Inferior parietal cortex (tissue), 1 donor: ENCODE data around the gene PPP1R26.
A peak's percentile ranks its signal among the peaks of the same experiment; 100 is the strongest.

Experiments
- DNase-seq: peaks from one replicate; pipeline ENCODE4 v3.0.0-alpha.2; 2016; ENCODE audit errors: extremely low spot score

Gene PPP1R26

GRCh38 chr9:135464181-135464580 is 15.4 kb upstream of the PPP1R26 start:
- DNase-seq, result no peak

DNA sequence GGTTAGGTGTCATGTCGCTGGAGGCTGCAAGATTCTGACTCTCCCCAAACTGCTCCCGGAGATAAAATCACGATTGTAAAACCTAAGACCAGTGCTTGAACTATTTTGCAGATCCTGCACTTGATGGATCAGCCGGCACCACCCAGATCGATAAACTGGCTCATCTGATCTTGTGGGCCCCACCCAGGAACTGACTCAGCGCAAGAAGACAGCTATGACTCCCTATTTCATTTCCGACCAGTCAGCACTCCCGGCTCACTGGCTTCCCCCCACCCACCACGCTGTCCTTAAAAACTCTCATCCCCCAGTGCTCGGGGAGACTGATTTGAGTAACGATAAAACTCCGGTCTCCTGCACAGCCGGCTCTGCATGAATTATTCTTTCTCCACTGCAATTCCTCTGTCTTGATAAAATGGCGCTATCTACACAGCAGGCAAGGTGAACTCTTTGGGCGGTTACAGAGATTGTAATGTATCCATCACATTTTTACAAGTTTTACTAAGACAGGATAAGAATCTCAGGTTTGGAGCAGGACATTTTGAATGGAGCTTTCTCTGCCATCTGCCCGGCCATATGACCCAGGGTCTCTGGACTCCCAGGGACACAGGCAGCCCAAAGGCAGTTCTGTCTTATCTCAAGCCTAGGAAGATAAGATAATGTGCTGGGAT is 10.6 kb upstream of the PPP1R26 start:
- no peak for DNase-seq

DNA sequence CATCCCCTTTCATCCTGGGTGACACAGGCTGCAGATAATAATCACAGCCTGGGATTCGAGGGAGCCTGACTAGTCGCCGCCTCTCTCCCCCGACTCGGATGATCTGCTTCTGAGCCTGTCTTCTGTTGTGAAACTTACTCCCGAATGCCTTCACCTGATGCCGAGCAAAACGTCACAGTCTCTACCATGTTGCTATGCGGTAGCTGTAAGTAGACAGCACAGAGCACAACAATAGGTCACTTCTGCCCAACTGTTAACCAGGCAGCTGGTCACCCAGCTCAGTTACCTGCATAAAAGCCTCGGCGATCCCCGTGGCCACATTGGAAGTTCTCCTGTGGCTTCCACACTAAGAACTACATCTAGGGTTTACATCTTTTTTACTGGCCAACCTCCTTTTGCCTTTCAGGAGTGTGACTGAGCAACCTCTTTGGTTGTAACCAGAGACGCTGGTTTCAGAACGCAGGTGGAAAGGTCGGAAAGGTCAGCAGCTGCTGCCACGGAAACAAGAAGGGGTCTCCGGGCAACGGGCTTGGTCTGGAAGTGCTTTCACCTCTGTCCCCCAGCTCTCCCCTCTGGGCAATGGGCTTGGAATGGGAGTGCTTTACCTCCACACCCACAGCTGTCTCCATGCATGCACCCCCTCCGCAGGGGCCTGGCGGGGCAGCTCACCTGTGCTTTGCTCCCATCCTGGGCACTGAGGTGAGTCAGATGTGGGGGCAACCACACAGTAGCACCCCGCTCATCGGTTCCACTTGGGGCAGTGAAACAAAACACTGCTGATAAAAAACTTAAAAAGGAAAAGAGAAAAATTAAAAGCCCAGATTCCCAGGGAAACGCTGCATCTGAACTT is 7.6 kb upstream of the PPP1R26 start:
- no peak for DNase-seq

GRCh38 chr9:135473972-135474543 is 5.5 kb upstream of the PPP1R26 start:
- no peak for DNase-seq

DNA sequence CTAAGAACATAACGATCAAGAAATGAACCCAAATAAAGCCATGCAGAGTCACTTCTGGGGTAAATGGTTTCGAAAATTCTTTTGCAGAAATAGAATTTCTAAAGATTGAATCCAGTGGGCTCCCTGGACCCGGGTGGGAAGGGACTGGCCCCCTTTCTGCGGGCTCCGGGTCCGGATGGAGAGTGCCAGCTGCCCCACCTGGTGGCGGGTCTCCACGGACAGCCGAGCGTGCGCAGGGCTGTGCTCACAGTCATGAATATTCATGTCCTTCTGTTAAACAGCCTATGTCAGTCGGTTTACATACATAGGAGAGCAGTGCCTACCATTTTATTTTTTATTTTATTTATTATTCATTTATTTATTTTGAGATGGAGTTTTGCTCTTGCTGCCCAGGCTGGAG is 4.7 kb upstream of the PPP1R26 start:
- DNase-seq, result peak; percentile 55

- DNase-seq, result no peak
Measured at GRCh38 chr9:135476561-135477355, 2.8 kb upstream of the PPP1R26 start.

DNA sequence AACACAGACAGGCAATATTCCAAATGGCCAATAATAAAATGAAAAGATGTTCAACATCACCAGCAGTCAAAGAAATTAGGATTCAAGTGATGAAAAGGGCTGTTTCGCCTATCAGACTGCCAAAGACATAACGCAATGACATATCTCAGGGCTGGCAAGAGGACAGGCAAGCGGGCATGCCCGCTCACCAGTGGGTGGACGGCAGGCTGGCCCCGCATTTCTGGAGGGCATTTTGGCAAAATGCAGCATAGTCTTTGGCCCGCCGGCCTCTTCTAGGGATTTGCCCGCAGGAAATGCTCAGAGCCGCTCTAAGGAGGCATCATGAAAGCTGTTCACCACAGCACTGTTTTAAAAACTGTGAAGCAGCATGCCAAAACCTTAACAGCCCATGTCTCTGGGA is 1.4 kb upstream of the PPP1R26 start:
- DNase-seq, result no peak

DNA sequence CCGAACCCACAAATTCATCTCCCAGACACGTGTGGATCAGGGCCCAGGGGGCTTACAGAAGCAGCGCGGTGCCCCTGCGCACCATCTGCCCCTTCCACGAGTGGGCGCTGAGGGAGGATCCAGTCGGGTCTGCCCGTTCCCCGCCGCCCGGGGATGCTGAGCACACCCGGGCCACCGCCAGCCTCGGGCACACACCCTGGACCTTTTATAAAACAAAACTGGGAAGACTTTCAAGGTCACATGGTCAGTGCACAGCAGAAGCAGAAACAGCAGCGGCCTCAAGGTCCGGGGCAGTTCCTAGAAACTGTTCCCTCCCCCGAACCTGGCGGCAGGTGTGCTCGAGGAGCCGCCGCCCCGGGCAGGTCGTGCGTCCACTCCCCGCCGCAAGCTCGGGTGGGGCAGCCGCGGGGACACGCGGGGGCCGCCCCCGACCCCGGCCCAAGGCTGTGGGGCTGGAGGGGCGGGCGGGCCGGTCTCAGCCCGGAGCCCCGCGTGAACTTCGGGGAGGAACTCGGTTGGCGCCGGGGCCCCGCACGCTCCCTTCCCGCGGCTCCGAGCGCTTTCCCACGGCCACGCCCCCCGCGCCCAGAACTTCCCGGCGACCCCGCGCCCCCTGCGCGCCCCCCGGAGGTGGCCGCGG is 633 bp upstream of the PPP1R26 start:
- peak; percentile 35 for DNase-seq

DNA sequence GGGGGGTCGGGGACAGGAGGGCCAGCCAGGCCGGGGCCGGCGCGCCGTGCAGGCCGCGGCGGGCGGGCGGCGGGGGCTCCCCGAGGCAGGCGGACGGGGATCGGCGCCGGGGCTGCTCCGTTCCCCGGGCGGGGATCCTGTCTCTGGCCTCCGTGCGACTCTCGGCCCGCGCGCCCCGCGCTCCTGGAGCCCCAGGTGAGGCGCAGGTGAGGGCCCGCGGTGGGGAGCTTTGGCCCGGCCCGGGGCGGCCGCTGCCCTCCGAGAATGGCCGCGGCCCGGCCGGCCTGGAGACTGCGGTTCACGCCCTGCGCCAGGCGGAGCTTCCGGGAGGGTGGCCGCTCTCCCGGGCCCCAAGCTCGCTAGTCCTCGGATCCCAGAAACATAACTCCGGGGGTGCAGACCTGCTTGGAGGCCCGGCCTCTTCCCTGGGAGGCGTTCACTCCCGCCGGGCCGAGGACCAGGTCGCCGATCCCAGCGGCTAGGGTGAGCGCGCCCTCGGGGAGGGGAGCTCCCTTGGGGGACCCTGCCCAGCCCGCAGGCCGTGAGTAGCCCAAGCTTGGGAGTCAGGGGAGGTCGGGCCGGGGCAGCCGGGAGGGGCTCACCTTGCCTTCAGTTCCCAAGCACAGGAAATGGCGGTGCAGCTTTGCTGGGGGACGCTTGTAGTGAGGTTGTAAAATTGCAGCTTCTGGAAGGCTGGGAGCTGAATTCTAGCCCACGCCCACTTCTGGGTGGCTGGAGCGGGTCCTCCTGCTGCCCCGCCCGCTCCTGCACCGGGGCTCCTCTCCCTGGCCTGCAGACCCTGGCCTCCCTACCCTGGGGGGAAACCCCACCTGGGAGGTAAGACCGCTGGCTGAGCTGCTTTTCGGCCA is 723 bp downstream of the PPP1R26 start:
- no peak for DNase-seq

- DNase-seq, result no peak
Measured at GRCh38 chr9:135480940-135481310, 1.3 kb downstream of the PPP1R26 start.

DNA sequence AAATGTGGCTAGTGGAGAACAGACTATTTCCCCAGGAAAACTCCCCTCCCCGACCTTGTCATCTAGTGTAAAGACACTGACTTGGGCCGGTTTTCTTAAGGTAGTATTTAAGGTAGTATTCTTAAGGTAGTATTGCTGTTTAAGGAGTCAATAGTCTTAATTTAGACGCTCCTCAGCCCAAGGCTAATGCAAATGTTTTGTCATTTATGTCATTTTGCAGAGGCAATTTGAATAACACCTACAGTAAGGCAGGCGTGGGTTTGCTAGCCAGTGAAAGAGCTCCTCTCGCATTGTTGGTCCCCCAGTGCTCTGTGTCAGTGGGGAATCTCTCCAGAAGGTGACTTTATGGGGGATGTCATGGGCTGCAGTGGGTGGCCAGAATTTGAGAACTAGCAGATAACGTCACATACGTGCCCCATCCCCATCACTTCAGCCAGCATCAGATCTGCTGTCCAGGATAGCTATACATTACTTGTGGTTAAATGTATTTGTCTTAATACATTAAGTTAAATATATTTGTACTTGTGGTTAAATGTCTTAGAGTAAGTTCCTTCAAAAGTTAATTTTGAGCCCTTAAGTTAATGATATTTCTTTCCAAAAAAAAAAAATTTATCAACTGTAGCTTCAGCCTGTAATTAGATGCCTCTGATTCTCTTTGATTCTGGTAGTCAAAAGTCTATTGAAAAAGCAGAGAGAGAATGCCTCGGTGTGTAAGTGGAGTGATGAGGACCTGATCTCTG is 2.6 kb downstream of the PPP1R26 start:
- DNase-seq, result no peak

- no peak for DNase-seq
Measured at GRCh38 chr9:135484460-135485277, 5.1 kb downstream of the PPP1R26 start.

DNA sequence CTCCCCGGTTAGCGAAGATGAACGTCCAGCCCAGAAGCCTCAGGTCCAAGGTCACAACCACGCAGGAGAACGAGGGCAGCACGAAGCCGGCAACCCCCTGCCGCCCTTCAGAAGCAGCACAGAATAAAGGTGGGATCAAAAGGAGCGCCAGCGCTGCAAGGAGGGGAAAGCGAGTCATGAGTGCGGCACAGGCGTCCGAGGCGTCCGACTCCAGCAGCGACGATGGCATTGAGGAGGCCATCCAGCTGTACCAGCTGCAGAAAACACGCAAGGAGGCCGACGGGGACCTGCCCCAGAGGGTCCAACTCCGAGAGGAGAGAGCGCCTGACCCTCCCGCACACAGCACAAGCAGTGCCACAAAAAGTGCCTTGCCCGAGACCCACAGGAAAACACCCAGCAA is 5.8 kb downstream of the PPP1R26 start:
- DNase-seq, result no peak

DNA sequence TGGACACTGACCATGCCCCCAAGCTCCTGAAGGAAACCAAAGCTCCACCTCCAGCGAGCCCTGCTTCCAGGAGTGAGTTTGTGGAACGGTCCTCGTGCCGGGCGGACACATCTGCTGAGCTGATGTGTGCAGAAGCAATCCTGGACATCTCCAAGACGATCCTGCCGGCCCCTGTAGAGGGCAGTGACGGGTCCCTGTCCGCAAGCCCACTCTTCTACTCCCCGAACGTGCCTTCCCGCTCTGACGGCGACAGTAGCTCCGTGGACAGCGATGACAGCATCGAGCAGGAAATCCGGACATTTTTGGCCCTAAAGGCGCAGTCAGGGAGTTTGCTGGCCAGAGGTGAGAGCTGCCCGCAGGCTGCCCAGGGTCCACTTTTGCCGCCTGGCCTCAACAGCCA is 6.2 kb downstream of the PPP1R26 start:
- DNase-seq, result no peak

GRCh38 chr9:135486267-135487065 is 6.9 kb downstream of the PPP1R26 start:
- DNase-seq, result no peak

GRCh38 chr9:135487281-135488012 is 7.9 kb downstream of the PPP1R26 start:
- DNase-seq, result no peak

- DNase-seq, result no peak
Measured at GRCh38 chr9:135488013-135488330, 8.4 kb downstream of the PPP1R26 start.

- DNase-seq, result no peak
Measured at GRCh38 chr9:135488527-135488926, 8.9 kb downstream of the PPP1R26 start.
